ENCODE results near the gene PCGF1. TPM values are rescaled to one million over a fixed set of nuclear protein-coding genes. Genes with fewer than 3 reads are reported as not detected.

The PCGF1 gene
- total RNA-seq, 2 experiments from 2014 or later, result 9.9 to 15.9 TPM

DNA sequence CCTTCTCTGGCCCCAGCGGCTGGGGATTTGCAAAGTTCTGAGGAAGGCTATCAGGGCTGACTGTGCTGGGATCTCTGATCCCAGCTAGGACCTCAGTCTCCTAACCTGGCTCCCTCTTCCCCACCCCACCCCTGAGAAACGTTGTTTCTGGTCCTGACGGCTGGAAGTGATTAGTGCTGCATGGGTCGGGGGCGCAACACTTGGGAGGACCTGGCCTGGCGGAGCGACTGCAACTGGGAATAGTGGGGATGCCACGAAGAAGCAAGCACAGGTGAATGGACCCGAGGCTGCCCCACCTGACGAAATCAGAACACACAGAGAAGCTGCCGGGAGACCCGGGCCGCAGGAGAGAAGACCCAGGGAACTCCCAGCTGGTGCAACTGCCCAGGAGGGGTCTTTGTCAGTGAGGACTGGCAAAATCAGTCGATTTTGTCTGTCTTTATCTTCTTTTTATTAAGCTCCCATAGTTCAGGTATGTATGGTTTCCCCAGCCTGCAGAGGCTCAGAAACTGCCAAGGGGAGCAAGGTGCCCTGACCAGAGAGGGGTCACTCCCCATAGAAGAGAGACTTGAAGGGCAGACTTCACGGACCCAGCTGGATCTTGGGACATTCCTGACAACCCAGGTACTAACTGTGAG lies 7.4 kb downstream of the PCGF1 start:
- ChIA-PET POLR2A (interaction anchor here (1.1 kb wide), 1 partner anchor 74 kb away, joined by 3 read pairs; no protein-coding TSS in a partner anchor), CTCF (ENCODE audit: unreplicated experiment) (no interaction called here)
- DNase-seq (ENCODE audit: low spot score), result no peak
- BruUV-seq (replicated peaks), result no TSS peak
- peaks cover 9% of the 10 kb centered on the region for H3K4me1 ChIP-seq (ENCODE audit: insufficient read depth, low read length, poor library complexity, severe bottlenecking)
- no peaks in the 10 kb centered on the region for H3K9me3 ChIP-seq (ENCODE audit: low read length)
- H3K27ac ChIP-seq (ENCODE audit: low read depth, low read length, poor library complexity, severe bottlenecking), result no peak overlapping the region
- H3K4me3 ChIP-seq (ENCODE audit: low read depth, low read length, poor library complexity, severe bottlenecking), result no peak overlapping the region
- no peak for TF ChIP-seq EZH2phosphoT487 (IDR thresholded peaks at IDR 0.05; ENCODE audit: borderline replicate concordance, low read depth, low read length)
- TF ChIP-seq, protein P1, sequence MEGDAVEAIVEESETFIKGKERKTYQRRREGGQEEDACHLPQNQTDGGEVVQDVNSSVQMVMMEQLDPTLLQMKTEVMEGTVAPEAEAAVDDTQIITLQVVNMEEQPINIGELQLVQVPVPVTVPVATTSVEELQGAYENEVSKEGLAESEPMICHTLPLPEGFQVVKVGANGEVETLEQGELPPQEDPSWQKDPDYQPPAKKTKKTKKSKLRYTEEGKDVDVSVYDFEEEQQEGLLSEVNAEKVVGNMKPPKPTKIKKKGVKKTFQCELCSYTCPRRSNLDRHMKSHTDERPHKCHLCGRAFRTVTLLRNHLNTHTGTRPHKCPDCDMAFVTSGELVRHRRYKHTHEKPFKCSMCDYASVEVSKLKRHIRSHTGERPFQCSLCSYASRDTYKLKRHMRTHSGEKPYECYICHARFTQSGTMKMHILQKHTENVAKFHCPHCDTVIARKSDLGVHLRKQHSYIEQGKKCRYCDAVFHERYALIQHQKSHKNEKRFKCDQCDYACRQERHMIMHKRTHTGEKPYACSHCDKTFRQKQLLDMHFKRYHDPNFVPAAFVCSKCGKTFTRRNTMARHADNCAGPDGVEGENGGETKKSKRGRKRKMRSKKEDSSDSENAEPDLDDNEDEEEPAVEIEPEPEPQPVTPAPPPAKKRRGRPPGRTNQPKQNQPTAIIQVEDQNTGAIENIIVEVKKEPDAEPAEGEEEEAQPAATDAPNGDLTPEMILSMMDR (conservative IDR thresholded peaks at IDR 0.05; ENCODE audit: low read length), result no peak
- no peaks in the 10 kb centered on the region for H3K9me2 ChIP-seq (ENCODE audit: insufficient read depth, low read length)
- no peaks in the 10 kb centered on the region for H4K20me1 ChIP-seq (ENCODE audit: insufficient read depth, low read length)
- peaks cover 4% of the 10 kb centered on the region; the same call in 1 of the 2 replicates for H3K36me3 ChIP-seq (ENCODE audit: insufficient read depth, low read length)
- no peaks in the 10 kb centered on the region for H3K79me2 ChIP-seq (ENCODE audit: insufficient read depth, low read depth, low read length)
- intact Hi-C loops (cut with micrococcal nuclease; ENCODE audit: unreplicated experiment), result no loop called here
- H2AFZ ChIP-seq (ENCODE audit: low read length), result no peak overlapping the region
- no peak overlapping the region for H3K4me2 ChIP-seq (ENCODE audit: low read length)

DNA sequence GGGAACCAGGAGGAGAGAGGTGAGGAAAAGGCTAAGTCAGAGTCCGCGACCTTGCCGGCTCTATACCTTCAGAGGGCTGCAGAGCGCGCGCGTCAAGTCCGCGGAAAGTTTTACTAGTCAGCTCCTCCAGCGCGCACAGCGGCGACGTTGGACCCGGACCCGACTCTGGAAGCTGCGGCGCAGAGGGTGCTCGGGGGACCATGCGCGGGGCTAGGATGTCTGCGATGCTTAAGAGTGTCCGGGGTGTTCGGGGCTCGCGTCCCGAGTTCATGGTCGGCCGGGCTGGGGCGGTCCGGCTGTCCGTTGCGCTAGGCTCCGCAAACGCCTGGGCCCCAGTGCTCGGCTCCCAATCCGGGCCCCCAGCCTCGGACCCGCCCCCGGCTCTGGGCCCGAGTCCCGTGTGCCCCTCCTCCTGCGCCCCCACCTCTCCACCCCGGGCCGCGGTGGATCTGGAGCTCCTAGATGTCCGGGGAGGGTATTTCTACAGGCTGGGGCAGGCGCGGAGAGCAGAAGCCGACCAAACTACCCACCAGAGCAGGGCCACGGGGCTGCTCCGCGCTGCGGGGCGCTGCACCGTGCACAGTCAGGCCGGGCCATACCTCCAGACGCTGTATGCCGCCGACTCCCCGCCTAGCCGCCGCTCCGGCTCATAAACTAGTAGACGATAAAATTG lies 8.1 kb downstream of the PCGF1 start, which contains the start of gene LBX2:
LBX2 (minus strand) TSS at position 337 of the 673 bp plus-strand sequence; CDS start at position 271, 66 bp downstream.
- no peak for DNase-seq (ENCODE audit: low spot score)
- Histone ChIP-seq H2AFZ (ENCODE audit: low read length) (no peak within 1 kb of the TSS), H3K4me2 (ENCODE audit: low read length) (peak within 1 kb of the TSS; percentile 16; the same call in 1 of the 2 replicates), H3K4me3 (ENCODE audit: low read depth, low read length, poor library complexity, severe bottlenecking) (no peak within 1 kb of the TSS), H3K9me2 (ENCODE audit: insufficient read depth, low read length) (no peaks in the 10 kb centered on the region), H3K36me3 (ENCODE audit: insufficient read depth, low read length) (0 out of 2 replicates have a peak, but pooled peaks cover under 1% of the 10 kb centered on the region), H3K79me2 (ENCODE audit: insufficient read depth, low read depth, low read length) (no peaks in the 10 kb centered on the region), H4K20me1 (ENCODE audit: insufficient read depth, low read length) (no peaks in the 10 kb centered on the region), H3K4me1 (ENCODE audit: insufficient read depth, low read length, poor library complexity, severe bottlenecking) (peaks cover 9% of the 10 kb centered on the region), H3K9me3 (ENCODE audit: low read length) (no peaks in the 10 kb centered on the region), H3K27ac (ENCODE audit: low read depth, low read length, poor library complexity, severe bottlenecking) (no peak within 1 kb of the TSS)
- ChIA-PET POLR2A (no interaction called here), CTCF (ENCODE audit: unreplicated experiment) (no interaction called here)
- TF ChIP-seq EZH2phosphoT487 (IDR thresholded peaks at IDR 0.05; ENCODE audit: borderline replicate concordance, low read depth, low read length), result no peak
- TF ChIP-seq, protein P1 (conservative IDR thresholded peaks at IDR 0.05; ENCODE audit: low read length), result no peak
- intact Hi-C loops (cut with micrococcal nuclease; ENCODE audit: unreplicated experiment), result no loop called here
- no TSS peak for BruUV-seq (replicated peaks)
